Caco-2 (cell line): ENCODE data around the gene SHPK. TPM values are rescaled to one million over a fixed set of nuclear protein-coding genes. Genes with fewer than 3 reads are reported as not detected.

Experiments used
- BruUV-seq: library from RNA; stranded (reverse); fragments of 400-500 nt; replicated peaks from 2 replicates; lab custom pipeline; 2021; lab: Mats Ljungman, UMichigan
- CTCF ChIA-PET: fragments of 300-600 bp; sonication (Branson Sonifier 250); formaldehyde crosslinking; loops from one replicate; lab custom pipeline; 2022; ENCODE audit warnings: antibody characterized with exemption; lab: Charles Lee
- POLR2A ChIA-PET: fragments of 300-600 bp; sonication (Branson Sonifier 250); formaldehyde crosslinking; loops from one replicate; lab custom pipeline; 2022; ENCODE audit warnings: antibody characterized with exemption; lab: Charles Lee
- DNase-seq, 2 experiments: peaks; one replicate each; pipeline versions ENCODE4 v3.0.0 to v3.0.0-alpha.2; 2020 to 2022
- H3K27me3 ChIP-seq: replicated peaks from 2 replicates; pipeline ENCODE4 v1.6.0; 2011; ENCODE audit warnings: low read length; ENCODE audit not compliant: control insufficient read depth, insufficient read depth
- H3K36me3 ChIP-seq: 2 replicates; pipeline ENCODE4 v1.5.1; 2011; ENCODE audit warnings: low read length; ENCODE audit not compliant: control insufficient read depth, insufficient read depth
- H3K4me1 ChIP-seq: fragments of 250-450 bp; sonication (Bioruptor Pico); 2 replicates; pipeline ENCODE4 v1.5.1; 2020; ENCODE audit warnings: mild to moderate bottlenecking
- H3K4me3 ChIP-seq: 2 replicates; pipeline ENCODE4 v1.5.1; 2011; ENCODE audit warnings: low read depth, mild to moderate bottlenecking, control low read depth, low read length
- H3K9me3 ChIP-seq: fragments of 250-450 bp; sonication (Bioruptor Pico); 2 replicates; pipeline ENCODE4 v1.5.1; 2020; ENCODE audit warnings: mild to moderate bottlenecking, moderate library complexity
- H3K27ac Mint-ChIP-seq: one replicate; pipeline ENCODE4 v1.8.0; 2022; ENCODE audit warnings: mixed read lengths; ENCODE audit not compliant: unreplicated experiment
- H3K27me3 Mint-ChIP-seq: one replicate; pipeline ENCODE4 v1.8.0; 2022; ENCODE audit warnings: mixed read lengths; ENCODE audit not compliant: insufficient read depth, unreplicated experiment
- H3K36me3 Mint-ChIP-seq: one replicate; pipeline ENCODE4 v1.8.0; 2022; ENCODE audit warnings: mild to moderate bottlenecking, mixed read lengths; ENCODE audit not compliant: insufficient read depth, unreplicated experiment
- H3K4me1 Mint-ChIP-seq: one replicate; pipeline ENCODE4 v1.8.0; 2022; ENCODE audit warnings: low read depth, mixed read lengths; ENCODE audit not compliant: unreplicated experiment
- H3K4me3 Mint-ChIP-seq: one replicate; pipeline ENCODE4 v1.8.0; 2022; ENCODE audit warnings: mild to moderate bottlenecking, moderate library complexity, mixed read lengths; ENCODE audit not compliant: unreplicated experiment
- H3K9me3 Mint-ChIP-seq: one replicate; pipeline ENCODE4 v1.8.0; 2022; ENCODE audit warnings: mixed read lengths; ENCODE audit not compliant: unreplicated experiment
- intact Hi-C: fragments of 100-400 bp; cut with micrococcal nuclease; formaldehyde crosslinking; loops from one replicate; pipeline ENCODE4 v1.10.0; 2022; ENCODE audit not compliant: unreplicated experiment
- total RNA-seq: library from RNA; stranded (reverse); gene quantifications from 2 replicates; pipeline ENCODE4 v1.2.3, GENCODE V29; 2022
- TF ChIP-seq, protein P1 (sequence below), 2 experiments: fragments of 200-600 bp in 1 of 2; IDR thresholded peaks; 1 replicate in 1 of 2; 2 replicates in 1 of 2; pipeline versions ENCODE4 v1.5.1 to v1.8.0; 2011 to 2022; ENCODE audit warnings: antibody characterized with exemption in 1 of 2, control low read depth in 1 of 2, inconsistent platforms in 1 of 2, low read depth in 1 of 2, low read length in 1 of 2, mild to moderate bottlenecking in 1 of 2, moderate library complexity in 1 of 2; ENCODE audit not compliant: insufficient read depth in 1 of 2, severe bottlenecking in 1 of 2, unreplicated experiment in 1 of 2

The SHPK gene
- total RNA-seq, 1 experiment from 2014 or later = 17.7 TPM

DNA sequence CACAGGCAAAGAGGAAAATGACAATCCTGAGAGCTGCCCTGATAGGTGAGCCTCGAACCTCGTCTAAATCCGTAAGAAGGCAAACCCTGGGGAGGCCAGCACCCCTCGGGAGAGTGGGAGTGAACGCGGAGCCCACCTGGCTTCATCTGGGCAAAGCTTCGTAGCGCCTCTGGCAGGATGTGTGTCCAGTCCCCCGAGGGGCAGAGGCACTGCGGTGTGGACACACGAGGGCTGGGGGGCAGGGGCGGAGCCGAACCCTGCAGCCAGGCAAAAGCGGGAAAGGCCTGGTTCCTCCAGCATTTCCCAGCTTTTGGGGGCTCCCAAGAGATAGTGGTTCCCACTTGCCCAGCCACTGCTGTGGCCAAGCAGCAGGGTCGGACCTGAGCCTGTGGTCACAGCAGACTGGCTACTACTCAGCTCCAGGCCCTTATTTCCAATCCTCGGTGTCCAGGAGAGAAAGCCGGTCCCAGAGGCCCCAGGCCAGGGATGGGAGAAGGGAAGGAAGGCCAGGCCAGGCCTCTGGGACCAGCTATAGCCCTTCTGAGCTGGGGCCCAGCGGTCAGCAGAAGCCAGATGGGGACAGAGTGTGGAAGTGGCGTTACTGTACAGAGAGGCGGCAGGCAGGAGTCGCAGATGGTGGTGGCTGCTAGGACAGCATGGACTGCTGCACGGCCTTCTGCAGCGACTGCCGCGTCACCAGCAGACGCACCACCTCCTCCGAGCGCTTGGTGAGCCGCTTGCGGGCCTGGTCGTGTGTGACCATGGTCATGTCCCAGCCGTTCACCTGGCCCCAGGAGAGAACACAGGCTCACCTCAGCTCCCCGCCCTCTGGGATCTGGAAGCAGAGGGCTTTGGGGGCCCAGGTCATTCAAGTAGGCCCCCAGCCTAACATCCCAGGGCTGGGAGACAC lies 27.3 kb upstream of the SHPK start:
- peaks cover 29% of the 10 kb centered on the region for H3K36me3 Mint-ChIP-seq
- TF ChIP-seq, protein P1, sequence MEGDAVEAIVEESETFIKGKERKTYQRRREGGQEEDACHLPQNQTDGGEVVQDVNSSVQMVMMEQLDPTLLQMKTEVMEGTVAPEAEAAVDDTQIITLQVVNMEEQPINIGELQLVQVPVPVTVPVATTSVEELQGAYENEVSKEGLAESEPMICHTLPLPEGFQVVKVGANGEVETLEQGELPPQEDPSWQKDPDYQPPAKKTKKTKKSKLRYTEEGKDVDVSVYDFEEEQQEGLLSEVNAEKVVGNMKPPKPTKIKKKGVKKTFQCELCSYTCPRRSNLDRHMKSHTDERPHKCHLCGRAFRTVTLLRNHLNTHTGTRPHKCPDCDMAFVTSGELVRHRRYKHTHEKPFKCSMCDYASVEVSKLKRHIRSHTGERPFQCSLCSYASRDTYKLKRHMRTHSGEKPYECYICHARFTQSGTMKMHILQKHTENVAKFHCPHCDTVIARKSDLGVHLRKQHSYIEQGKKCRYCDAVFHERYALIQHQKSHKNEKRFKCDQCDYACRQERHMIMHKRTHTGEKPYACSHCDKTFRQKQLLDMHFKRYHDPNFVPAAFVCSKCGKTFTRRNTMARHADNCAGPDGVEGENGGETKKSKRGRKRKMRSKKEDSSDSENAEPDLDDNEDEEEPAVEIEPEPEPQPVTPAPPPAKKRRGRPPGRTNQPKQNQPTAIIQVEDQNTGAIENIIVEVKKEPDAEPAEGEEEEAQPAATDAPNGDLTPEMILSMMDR (IDR thresholded peaks at IDR 0.05; ENCODE audit: insufficient read depth in 1 of 2, low read depth in 1 of 2, low read length in 1 of 2, severe bottlenecking in 1 of 2, unreplicated experiment in 1 of 2) = no peak

DNA sequence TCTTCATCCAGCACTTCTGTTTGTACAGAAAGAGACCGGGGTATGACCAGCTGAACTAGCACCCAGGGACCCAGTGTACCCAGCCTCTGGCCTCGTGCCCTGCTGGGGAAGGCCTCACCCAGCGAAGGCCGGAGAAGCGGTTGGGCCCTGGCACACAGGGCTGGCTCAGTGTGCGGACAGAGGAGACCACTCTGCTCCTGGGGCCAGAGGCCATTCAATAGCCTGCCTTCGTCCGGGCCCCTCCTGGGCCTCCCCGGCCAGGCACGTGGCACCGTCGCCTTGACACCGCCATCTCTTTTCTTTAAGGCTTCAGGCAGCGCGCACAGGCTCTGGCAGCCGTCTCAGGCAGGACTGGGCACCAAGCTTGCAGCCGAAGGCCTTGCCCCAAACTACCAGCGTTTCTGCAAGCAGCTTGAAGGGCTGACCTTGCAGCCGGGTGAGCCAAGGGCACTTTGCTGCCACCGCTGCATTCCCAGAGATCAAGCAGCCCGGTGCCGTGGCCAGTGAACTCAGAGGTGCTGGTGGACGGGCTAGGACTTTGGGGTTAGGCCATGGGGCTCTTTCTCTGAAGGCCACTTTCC lies 24.4 kb upstream of the SHPK start:
- ChIA-PET CTCF (no interaction called here), POLR2A (no interaction called here)
- Mint-ChIP-seq H3K36me3 (peaks cover 21% of the 10 kb centered on the region), H3K4me3 (no peak overlapping the region), H3K27ac (no peak overlapping the region), H3K9me3 (no peaks in the 10 kb centered on the region), H3K27me3 (no peaks in the 10 kb centered on the region), H3K4me1 (no peaks in the 10 kb centered on the region)
- Histone ChIP-seq H3K36me3 (no peaks in the 10 kb centered on the region; the same call in 1 of the 2 replicates), H3K4me3 (no peak overlapping the region), H3K27me3 (no peaks in the 10 kb centered on the region), H3K4me1 (no peaks in the 10 kb centered on the region), H3K9me3 (no peaks in the 10 kb centered on the region)
- DNase-seq = no peak
- TF ChIP-seq, protein P1 (IDR thresholded peaks at IDR 0.05; ENCODE audit: insufficient read depth in 1 of 2, low read depth in 1 of 2, low read length in 1 of 2, severe bottlenecking in 1 of 2, unreplicated experiment in 1 of 2) = no peak
- no TSS peak for BruUV-seq
- intact Hi-C loops = no loop called here

More for the DNA sequence above, 27.3 kb upstream of the SHPK start:
- H3K27me3 ChIP-seq = no peaks in the 10 kb centered on the region
- no peaks in the 10 kb centered on the region for H3K9me3 ChIP-seq
- H3K27me3 Mint-ChIP-seq = no peaks in the 10 kb centered on the region
- H3K4me1 Mint-ChIP-seq = no peaks in the 10 kb centered on the region
- POLR2A ChIA-PET = no interaction called here
- H3K36me3 ChIP-seq = no peaks in the 10 kb centered on the region
- H3K4me3 Mint-ChIP-seq = no peak overlapping the region
- H3K9me3 Mint-ChIP-seq = no peaks in the 10 kb centered on the region
- no peak overlapping the region for H3K4me3 ChIP-seq
- H3K4me1 ChIP-seq = 0 out of 2 replicates have a peak, but pooled peaks cover 4% of the 10 kb centered on the region
- no TSS peak for BruUV-seq
- no peak overlapping the region for H3K27ac Mint-ChIP-seq
- CTCF ChIA-PET = no interaction called here
- intact Hi-C loops = no loop called here
- DNase-seq = no peak

DNA sequence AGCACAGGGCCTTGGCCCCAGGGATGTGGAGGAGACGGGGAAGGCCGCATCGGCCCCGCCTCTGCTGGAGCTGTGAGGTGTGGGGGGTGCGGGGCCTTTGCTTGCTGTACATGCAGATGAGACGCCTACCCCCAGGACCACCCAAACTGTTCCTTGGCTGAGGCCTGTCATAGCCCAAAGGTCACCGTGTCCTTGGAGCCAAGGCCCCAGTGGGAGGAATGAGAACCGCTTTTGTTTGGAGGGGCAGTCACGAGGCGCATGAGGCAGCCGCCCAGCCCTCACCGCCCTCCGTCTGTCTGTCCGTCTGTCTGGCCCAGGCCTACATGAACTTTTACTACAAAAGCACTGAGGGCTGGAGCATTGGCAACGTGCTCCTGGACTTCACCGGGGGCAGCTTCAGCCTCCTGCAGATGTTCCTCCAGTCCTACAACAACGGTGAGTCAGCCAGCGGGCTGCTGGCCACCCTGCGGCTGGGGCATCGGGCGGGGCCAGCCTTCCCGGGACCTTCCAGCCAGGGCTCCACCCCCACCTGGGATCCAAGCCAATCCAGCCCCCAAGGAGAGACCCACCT lies 23.6 kb upstream of the SHPK start:
- Mint-ChIP-seq H3K27me3 (no peaks in the 10 kb centered on the region), H3K9me3 (no peaks in the 10 kb centered on the region), H3K4me3 (no peak overlapping the region), H3K36me3 (peaks cover 14% of the 10 kb centered on the region), H3K27ac (no peak overlapping the region), H3K4me1 (no peaks in the 10 kb centered on the region)
- Histone ChIP-seq H3K27me3 (no peaks in the 10 kb centered on the region), H3K9me3 (no peaks in the 10 kb centered on the region), H3K36me3 (no peaks in the 10 kb centered on the region; the same call in 1 of the 2 replicates), H3K4me1 (no peaks in the 10 kb centered on the region), H3K4me3 (no peak overlapping the region)
- CTCF ChIA-PET = no interaction called here
- POLR2A ChIA-PET = no interaction called here
- TF ChIP-seq, protein P1 (IDR thresholded peaks at IDR 0.05; ENCODE audit: insufficient read depth in 1 of 2, low read depth in 1 of 2, low read length in 1 of 2, severe bottlenecking in 1 of 2, unreplicated experiment in 1 of 2) = no peak
- no peak for DNase-seq
- intact Hi-C loops = no loop called here
- no TSS peak for BruUV-seq
